Activated CD4-positive, alpha-beta T cell treated with anti-CD3 and anti-CD28 coated beads, Interleukin-2, amount 50 U/mL, for 24 hours (primary cell): ENCODE data around the gene SC5D.

Source experiments
- DNase-seq, 2 donors: peaks; one replicate each; pipeline ENCODE4 v3.0.0-alpha.2; 2020; ENCODE audit warnings: low read depth in 1 of 2, low spot score in 1 of 2

The SC5D gene

GRCh38 chr11:121328176-121328966 is 35.8 kb downstream of the SC5D start:
- peak in 1 of 2 donors; percentile 15 for DNase-seq

- DNase-seq = no peak
Observed at GRCh38 chr11:121328967-121329679, 36.6 kb downstream of the SC5D start.

- DNase-seq = no peak
Observed at GRCh38 chr11:121329781-121330395, 37.3 kb downstream of the SC5D start.

- DNase-seq = no peak
Observed at GRCh38 chr11:121330614-121331435, 38.3 kb downstream of the SC5D start.

- no peak for DNase-seq
Observed at GRCh38 chr11:121334973-121335710, 42.6 kb downstream of the SC5D start.

GRCh38 chr11:121336279-121336937 is 43.8 kb downstream of the SC5D start:
- DNase-seq = no peak

GRCh38 chr11:121337078-121337477 is 44.5 kb downstream of the SC5D start:
- no peak for DNase-seq

- DNase-seq = no peak
Observed at GRCh38 chr11:121337740-121338272, 45.2 kb downstream of the SC5D start.

- no peak for DNase-seq
Observed at GRCh38 chr11:121338536-121338935, 46.0 kb downstream of the SC5D start.

- DNase-seq = no peak
Observed at GRCh38 chr11:121340032-121340580, 47.5 kb downstream of the SC5D start.

- DNase-seq = no peak
Observed at GRCh38 chr11:121341609-121342008, 49.0 kb downstream of the SC5D start.

- no peak for DNase-seq
Observed at GRCh38 chr11:121344824-121345223, 52.3 kb downstream of the SC5D start.

GRCh38 chr11:121347094-121347493 is 54.5 kb downstream of the SC5D start:
- DNase-seq = no peak

- no peak for DNase-seq
Observed at GRCh38 chr11:121347813-121348212, 55.2 kb downstream of the SC5D start.

- no peak for DNase-seq
Observed at GRCh38 chr11:121348220-121348875, 55.8 kb downstream of the SC5D start.

- DNase-seq = no peak
Observed at GRCh38 chr11:121349790-121350189, 57.2 kb downstream of the SC5D start.

GRCh38 chr11:121350314-121351082 is 57.9 kb downstream of the SC5D start:
- no peak for DNase-seq

- DNase-seq = no peak
Observed at GRCh38 chr11:121351083-121351630, 58.6 kb downstream of the SC5D start.
